Measurements from ENCODE around the gene DNAJC27.
A peak's percentile ranks its signal among the peaks of the same experiment; 100 is the strongest.

Gene DNAJC27

GRCh38 chr2:24970483-24971285, 1.1 kb downstream of the DNAJC27 start:
- TF ChIP-seq, protein P1, sequence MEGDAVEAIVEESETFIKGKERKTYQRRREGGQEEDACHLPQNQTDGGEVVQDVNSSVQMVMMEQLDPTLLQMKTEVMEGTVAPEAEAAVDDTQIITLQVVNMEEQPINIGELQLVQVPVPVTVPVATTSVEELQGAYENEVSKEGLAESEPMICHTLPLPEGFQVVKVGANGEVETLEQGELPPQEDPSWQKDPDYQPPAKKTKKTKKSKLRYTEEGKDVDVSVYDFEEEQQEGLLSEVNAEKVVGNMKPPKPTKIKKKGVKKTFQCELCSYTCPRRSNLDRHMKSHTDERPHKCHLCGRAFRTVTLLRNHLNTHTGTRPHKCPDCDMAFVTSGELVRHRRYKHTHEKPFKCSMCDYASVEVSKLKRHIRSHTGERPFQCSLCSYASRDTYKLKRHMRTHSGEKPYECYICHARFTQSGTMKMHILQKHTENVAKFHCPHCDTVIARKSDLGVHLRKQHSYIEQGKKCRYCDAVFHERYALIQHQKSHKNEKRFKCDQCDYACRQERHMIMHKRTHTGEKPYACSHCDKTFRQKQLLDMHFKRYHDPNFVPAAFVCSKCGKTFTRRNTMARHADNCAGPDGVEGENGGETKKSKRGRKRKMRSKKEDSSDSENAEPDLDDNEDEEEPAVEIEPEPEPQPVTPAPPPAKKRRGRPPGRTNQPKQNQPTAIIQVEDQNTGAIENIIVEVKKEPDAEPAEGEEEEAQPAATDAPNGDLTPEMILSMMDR (IDR thresholded peaks at IDR 0.05; ENCODE audit: low read depth, low read length, missing control alignments) = no peak
- no peak for DNase-seq (ENCODE audit: low read depth)
- peak overlapping the region; percentile 73 for H3K4me3 ChIP-seq (ENCODE audit: low read depth, low read length)

GRCh38 chr2:24969784-24970183, 2.0 kb downstream of the DNAJC27 start:
- DNase-seq (ENCODE audit: low read depth) = no peak
- TF ChIP-seq, protein P1 (IDR thresholded peaks at IDR 0.05; ENCODE audit: low read depth, low read length, missing control alignments) = no peak
- no peak overlapping the region for H3K4me3 ChIP-seq (ENCODE audit: low read depth, low read length)

- no peak for DNase-seq (ENCODE audit: low read depth)
- H3K4me3 ChIP-seq (ENCODE audit: low read depth, low read length) = no peak overlapping the region
- TF ChIP-seq, protein P1 (IDR thresholded peaks at IDR 0.05; ENCODE audit: low read depth, low read length, missing control alignments) = no peak
Measured at GRCh38 chr2:24961903-24962302, 9.9 kb downstream of the DNAJC27 start.

DNA sequence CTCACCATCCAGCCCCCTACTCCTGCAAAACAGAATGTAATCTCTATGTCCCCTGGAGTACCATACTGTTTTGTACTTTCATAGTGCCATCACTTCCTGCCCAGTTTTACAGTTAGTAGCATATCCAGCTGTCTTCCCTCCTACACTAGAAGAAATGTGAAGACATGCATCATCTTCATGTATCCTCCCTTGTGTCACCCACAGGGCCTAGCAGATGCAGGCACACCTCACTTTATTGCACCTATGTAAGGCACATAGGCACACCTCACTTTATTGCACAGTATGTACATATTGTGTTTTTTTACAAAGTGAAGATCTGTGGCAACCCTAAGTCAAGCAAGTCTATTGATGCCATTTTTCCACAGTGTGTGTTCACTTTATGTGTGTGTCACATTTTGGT, 12.0 kb downstream of the DNAJC27 start:
- TF ChIP-seq, protein P1 (IDR thresholded peaks at IDR 0.05; ENCODE audit: low read depth, low read length, missing control alignments) = no peak
- H3K4me3 ChIP-seq (ENCODE audit: low read depth, low read length) = no peak overlapping the region
- DNase-seq (ENCODE audit: low read depth) = no peak

- no peak for DNase-seq (ENCODE audit: low read depth)
- no peak overlapping the region for H3K4me3 ChIP-seq (ENCODE audit: low read depth, low read length)
- TF ChIP-seq, protein P1 (IDR thresholded peaks at IDR 0.05; ENCODE audit: low read depth, low read length, missing control alignments) = no peak
Measured at GRCh38 chr2:24958411-24958935, 13.3 kb downstream of the DNAJC27 start.

GRCh38 chr2:24957976-24958375, 13.8 kb downstream of the DNAJC27 start:
- TF ChIP-seq, protein P1 (IDR thresholded peaks at IDR 0.05; ENCODE audit: low read depth, low read length, missing control alignments) = no peak

GRCh38 chr2:24957221-24957620, 14.5 kb downstream of the DNAJC27 start:
- no peak overlapping the region for H3K4me3 ChIP-seq (ENCODE audit: low read depth, low read length)
- TF ChIP-seq, protein P1 (IDR thresholded peaks at IDR 0.05; ENCODE audit: low read depth, low read length, missing control alignments) = no peak
- no peak for DNase-seq (ENCODE audit: low read depth)

More at GRCh38 chr2:24957976-24958375, 13.8 kb downstream of the DNAJC27 start:
- H3K4me3 ChIP-seq (ENCODE audit: low read depth, low read length) = no peak overlapping the region
- no peak for DNase-seq (ENCODE audit: low read depth)
